GM12891 (cell line): ENCODE results near the gene SEC61A1.

Experiments
- POLR2A ChIP-seq: IDR thresholded peaks from 2 replicates; pipeline ENCODE4 v1.6.1; 2011; ENCODE audit warnings: low read depth, low read length, control low read depth
- POLR2AphosphoS5 ChIP-seq: IDR thresholded peaks from 2 replicates; pipeline ENCODE4 v1.6.1; 2011; ENCODE audit warnings: low read depth, low read length, control low read depth
- POU2F2 ChIP-seq: IDR thresholded peaks from 2 replicates; pipeline ENCODE4 v1.6.1; 2011; ENCODE audit warnings: low read depth, mild to moderate bottlenecking, control low read depth, low read length, moderate library complexity
- SPI1 ChIP-seq: IDR thresholded peaks from 2 replicates; pipeline ENCODE4 v1.6.1; 2011; ENCODE audit warnings: low read depth, low read length, control low read depth
- TAF1 ChIP-seq: IDR thresholded peaks from 2 replicates; pipeline ENCODE4 v1.6.1; 2011; ENCODE audit warnings: low read depth, low read length, control low read depth

- no peak for TF ChIP-seq SPI1
- no peak for TF ChIP-seq POLR2A
- no peak for TF ChIP-seq POLR2AphosphoS5
- TF ChIP-seq TAF1: no peak
- no peak for TF ChIP-seq POU2F2
Measured at GRCh38 chr3:128033102-128033501, 19.1 kb upstream of the SEC61A1 start.
